Type B pancreatic cell (in vitro differentiated cells): ENCODE data around the gene MRPS25. TPM values are rescaled to one million over a fixed set of nuclear protein-coding genes. Genes with fewer than 3 reads are reported as not detected.

ENCODE experiments used
- DNase-seq: peaks from one replicate; pipeline ENCODE4 v3.0.0; 2021; ENCODE audit warnings: mixed read lengths; ENCODE audit not compliant: unreplicated experiment; ENCODE audit errors: extremely low spot score
- H3K27ac Mint-ChIP-seq: 2 replicates; pipeline ENCODE4 v1.8.0; 2021; ENCODE audit warnings: mild to moderate bottlenecking, mixed read lengths
- H3K27me3 Mint-ChIP-seq: 2 replicates; pipeline ENCODE4 v1.8.0; 2021; ENCODE audit warnings: mixed read lengths
- H3K36me3 Mint-ChIP-seq: 2 replicates; pipeline ENCODE4 v1.8.0; 2021; ENCODE audit warnings: mixed read lengths
- H3K4me1 Mint-ChIP-seq: one replicate; pipeline ENCODE4 v1.8.0; 2021; ENCODE audit warnings: mixed read lengths; ENCODE audit not compliant: unreplicated experiment
- H3K4me3 Mint-ChIP-seq: 2 replicates; pipeline ENCODE4 v1.8.0; 2021; ENCODE audit warnings: mild to moderate bottlenecking, mixed read lengths
- H3K9me3 Mint-ChIP-seq: 2 replicates; pipeline ENCODE4 v1.8.0; 2021; ENCODE audit warnings: mixed read lengths
- CTCF ChIP-seq: fragments of 200-600 bp; sonication (generic); conservative IDR thresholded peaks from 2 replicates; pipeline ENCODE4 v1.5.0; 2021; ENCODE audit warnings: antibody characterized with exemption, mild to moderate bottlenecking
- long read RNA-seq: library from polyadenylated mRNA; unstranded; transcript quantifications from one replicate; pipeline ENCODE4 v2.0.0, GENCODE V29; 2020
- total RNA-seq: library from RNA; stranded (reverse); gene quantifications from 2 replicates; pipeline ENCODE4 v1.2.1, GENCODE V29; 2021; ENCODE audit warnings: low replicate concordance

Gene MRPS25
- 71.7 and 79.7 TPM in 2 replicates for total RNA-seq
- long read RNA-seq, full-length matches to known transcripts: 115 of 137 reads
- long read RNA-seq, partial matches to known transcripts: 6 of 137 reads
- long read RNA-seq, other reads (novel, unspliced or antisense): 16 of 137 reads

GRCh38 chr3:15064835-15065549 lies at the start of gene MRPS25:
Gene MRPS25, minus strand, starts transcription at chr3:15065315. Its CDS starts 121 bp downstream, at chr3:15065194.
- peaks cover 11% of the 10 kb centered on the region for H3K36me3 Mint-ChIP-seq
- peaks cover 20% of the 10 kb centered on the region for H3K4me1 Mint-ChIP-seq
- H3K9me3 Mint-ChIP-seq: peaks cover 3% of the 10 kb centered on the region
- TF ChIP-seq CTCF: no peak
- no peaks in the 10 kb centered on the region for H3K27me3 Mint-ChIP-seq
- peak within 1 kb of the TSS; percentile 95 for H3K27ac Mint-ChIP-seq
- DNase-seq: peak; percentile 91
- peak within 1 kb of the TSS; percentile 97 for H3K4me3 Mint-ChIP-seq

GRCh38 chr3:15113884-15114283 lies 48.8 kb upstream of the MRPS25 start:
- no peak for TF ChIP-seq CTCF
- Mint-ChIP-seq H3K4me1 (no peaks in the 10 kb centered on the region), H3K27ac (no peak overlapping the region), H3K4me3 (no peak overlapping the region), H3K9me3 (no peaks in the 10 kb centered on the region), H3K36me3 (no peaks in the 10 kb centered on the region), H3K27me3 (peaks cover 35% of the 10 kb centered on the region)
- DNase-seq: no peak

- no peak for TF ChIP-seq CTCF
- Mint-ChIP-seq H3K36me3 (no peaks in the 10 kb centered on the region), H3K4me1 (no peaks in the 10 kb centered on the region), H3K9me3 (no peaks in the 10 kb centered on the region), H3K27me3 (peaks cover 32% of the 10 kb centered on the region), H3K4me3 (no peak overlapping the region), H3K27ac (no peak overlapping the region)
- no peak for DNase-seq
Measured at GRCh38 chr3:15113471-15113870, 48.4 kb upstream of the MRPS25 start.

GRCh38 chr3:15112011-15112410 lies 46.9 kb upstream of the MRPS25 start:
- no peaks in the 10 kb centered on the region for H3K4me1 Mint-ChIP-seq
- peaks cover 27% of the 10 kb centered on the region for H3K27me3 Mint-ChIP-seq
- H3K27ac Mint-ChIP-seq: no peak overlapping the region
- TF ChIP-seq CTCF: no peak
- no peak overlapping the region for H3K4me3 Mint-ChIP-seq
- DNase-seq: no peak
- H3K9me3 Mint-ChIP-seq: no peaks in the 10 kb centered on the region
- H3K36me3 Mint-ChIP-seq: no peaks in the 10 kb centered on the region

- Mint-ChIP-seq H3K4me1 (no peaks in the 10 kb centered on the region), H3K27ac (no peak overlapping the region), H3K9me3 (no peaks in the 10 kb centered on the region), H3K4me3 (no peak overlapping the region), H3K27me3 (peaks cover 27% of the 10 kb centered on the region), H3K36me3 (no peaks in the 10 kb centered on the region)
- TF ChIP-seq CTCF: no peak
- DNase-seq: no peak
Measured at GRCh38 chr3:15110206-15110605, 45.1 kb upstream of the MRPS25 start.
